Measurements from ENCODE around the gene CCDC194. TPM values are rescaled to one million over a fixed set of nuclear protein-coding genes. Genes with fewer than 3 reads are reported as not detected.
A peak's percentile ranks its signal among the peaks of the same experiment; 100 is the strongest.
"Not testable (repeated sequence)": the region's sequence is repeated elsewhere in the genome, so short reads cannot be mapped to it uniquely, and the experiment has no call there.

Gene CCDC194
- total and polyA plus RNA-seq, 12 donors: 0.49 to 5.6 (median 2.2) TPM; not detected in 2

- Histone ChIP-seq H3K4me1 (replicated peaks in 1 of 2) (no peaks in the 10 kb centered on the region), H3K27ac (peak overlapping the region in 1 of 5 donors; percentile 44), H3K36me3 (replicated peaks in 1 of 2) (no peaks in the 10 kb centered on the region), H3K27me3 (no peaks in the 10 kb centered on the region), H3K9me3 (replicated peaks in 1 of 3) (no peaks in the 10 kb centered on the region), H3K4me3 (no peak overlapping the region)
- WGBS, 4 donors: 39 to 63% (median 50%) methylated on average over 8 of the region's 8 CpGs
- DNase-seq: peak in 2 of 7 donors; percentile 40 to 48
- TF ChIP-seq POLR2A (IDR thresholded peaks at IDR 0.05): no peak
- TF ChIP-seq, protein P1, sequence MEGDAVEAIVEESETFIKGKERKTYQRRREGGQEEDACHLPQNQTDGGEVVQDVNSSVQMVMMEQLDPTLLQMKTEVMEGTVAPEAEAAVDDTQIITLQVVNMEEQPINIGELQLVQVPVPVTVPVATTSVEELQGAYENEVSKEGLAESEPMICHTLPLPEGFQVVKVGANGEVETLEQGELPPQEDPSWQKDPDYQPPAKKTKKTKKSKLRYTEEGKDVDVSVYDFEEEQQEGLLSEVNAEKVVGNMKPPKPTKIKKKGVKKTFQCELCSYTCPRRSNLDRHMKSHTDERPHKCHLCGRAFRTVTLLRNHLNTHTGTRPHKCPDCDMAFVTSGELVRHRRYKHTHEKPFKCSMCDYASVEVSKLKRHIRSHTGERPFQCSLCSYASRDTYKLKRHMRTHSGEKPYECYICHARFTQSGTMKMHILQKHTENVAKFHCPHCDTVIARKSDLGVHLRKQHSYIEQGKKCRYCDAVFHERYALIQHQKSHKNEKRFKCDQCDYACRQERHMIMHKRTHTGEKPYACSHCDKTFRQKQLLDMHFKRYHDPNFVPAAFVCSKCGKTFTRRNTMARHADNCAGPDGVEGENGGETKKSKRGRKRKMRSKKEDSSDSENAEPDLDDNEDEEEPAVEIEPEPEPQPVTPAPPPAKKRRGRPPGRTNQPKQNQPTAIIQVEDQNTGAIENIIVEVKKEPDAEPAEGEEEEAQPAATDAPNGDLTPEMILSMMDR (IDR thresholded peaks at IDR 0.05): no peak
- intact Hi-C loops (cut with DNase I): no loop called here
Measured at GRCh38 chr19:17370026-17370587, 23.9 kb downstream of the CCDC194 start.

GRCh38 chr19:17365361-17365760, 28.6 kb downstream of the CCDC194 start:
- H3K4me3 ChIP-seq: no peak overlapping the region
- H3K27me3 ChIP-seq: no peaks in the 10 kb centered on the region
- H3K36me3 ChIP-seq (replicated peaks in 1 of 2): no peaks in the 10 kb centered on the region
- WGBS, 4 donors: 91 to 100% (median 93%) methylated on average over 4 to 22 of the region's 22 CpGs
- no peaks in the 10 kb centered on the region for H3K4me1 ChIP-seq (replicated peaks in 1 of 2)
- intact Hi-C loops (cut with DNase I): no loop called here
- DNase-seq: no peak
- H3K9me3 ChIP-seq (replicated peaks in 1 of 3): no peaks in the 10 kb centered on the region
- no peak for TF ChIP-seq POLR2A (IDR thresholded peaks at IDR 0.05)
- TF ChIP-seq, protein P1 (IDR thresholded peaks at IDR 0.05): no peak
- H3K27ac ChIP-seq: no peak overlapping the region

DNA sequence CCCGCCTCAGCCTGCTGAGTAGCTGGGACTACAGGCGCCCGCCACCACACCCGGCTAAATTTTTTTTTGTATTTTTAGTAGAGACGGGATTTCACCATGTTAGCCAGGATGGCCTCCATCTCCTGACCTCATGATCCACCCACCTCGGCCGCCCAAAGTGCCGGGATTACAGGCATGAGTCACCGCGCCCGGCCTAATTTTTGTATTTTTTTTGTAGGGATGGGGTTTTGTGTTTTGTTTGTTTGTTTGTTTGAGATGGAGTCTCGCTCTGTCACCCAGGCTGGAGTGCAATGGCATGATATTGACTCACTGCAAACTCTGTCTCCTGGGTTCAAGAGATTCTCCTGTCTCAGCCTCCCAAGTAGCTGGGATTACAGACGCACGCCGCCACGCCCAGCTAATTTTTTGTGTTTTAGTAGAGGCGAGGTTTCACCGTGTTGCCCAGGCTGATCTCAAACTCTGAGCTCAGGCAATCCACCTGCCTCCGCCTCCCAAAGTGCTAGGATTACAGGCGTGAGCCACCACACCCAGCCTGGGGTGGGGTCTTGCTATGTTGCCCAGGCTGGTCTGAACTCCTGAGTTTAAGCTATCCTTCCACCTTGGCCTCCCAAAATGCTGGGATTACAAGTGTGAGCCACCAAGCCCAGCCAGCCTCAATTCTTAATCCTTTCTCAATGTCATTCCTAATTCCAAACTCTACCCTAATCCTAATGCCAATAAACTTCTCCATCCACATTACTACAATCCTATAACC, 30.0 kb downstream of the CCDC194 start:
- H3K27me3 ChIP-seq; H3K36me3 ChIP-seq (replicated peaks in 1 of 2); H3K27ac ChIP-seq; H3K9me3 ChIP-seq (replicated peaks in 1 of 3); DNase-seq; H3K4me3 ChIP-seq; H3K4me1 ChIP-seq (replicated peaks in 1 of 2); intact Hi-C loops (cut with DNase I): not testable (repeated sequence)
- WGBS, 4 donors: 82 to 92% (median 84%) methylated on average over 20 of the region's 20 CpGs

- TF ChIP-seq, protein P1 (IDR thresholded peaks at IDR 0.05): no peak
- no peak for TF ChIP-seq POLR2A (IDR thresholded peaks at IDR 0.05)
- no peak overlapping the region for H3K4me3 ChIP-seq
Measured at GRCh38 chr19:17359905-17360800, 33.8 kb downstream of the CCDC194 start.

More at GRCh38 chr19:17359905-17360800, 33.8 kb downstream of the CCDC194 start:
- H3K27ac ChIP-seq: no peak overlapping the region
- intact Hi-C loops (cut with DNase I): no loop called here
- DNase-seq: no peak
- H3K36me3 ChIP-seq (replicated peaks in 1 of 2): no peaks in the 10 kb centered on the region
- H3K4me1 ChIP-seq (replicated peaks in 1 of 2): no peaks in the 10 kb centered on the region
- H3K9me3 ChIP-seq (replicated peaks in 1 of 3): no peaks in the 10 kb centered on the region
- WGBS, 4 donors: 76 to 89% (median 81%) methylated on average over 5 to 6 of the region's 6 CpGs
- H3K27me3 ChIP-seq: no peaks in the 10 kb centered on the region
